HepG2 (cell line): Measurements from ENCODE around the gene FPGS. TPM values are rescaled to one million over a fixed set of nuclear protein-coding genes. Genes with fewer than 3 reads are reported as not detected.
A peak's percentile ranks its signal among the peaks of the same experiment; 100 is the strongest.

ENCODE experiments used
- ARHGAP35 ChIP-seq: sonication (generic); formaldehyde crosslinking; IDR thresholded peaks from 2 replicates; pipeline ENCODE4 v1.9.0; 2022; ENCODE audit warnings: mild to moderate bottlenecking, inconsistent platforms, moderate library complexity, missing genetic modification reagents, borderline replicate concordance
- KDM1A ChIP-seq: IDR thresholded peaks from 2 replicates; pipeline ENCODE4 v1.6.1; 2016; ENCODE audit warnings: missing compliant biosample characterization
- KMT2A ChIP-seq: sonication (generic); formaldehyde crosslinking; IDR thresholded peaks from 2 replicates; pipeline ENCODE4 v1.4.0; 2020; ENCODE audit warnings: missing genetic modification reagents
- MED8 ChIP-seq: sonication (generic); formaldehyde crosslinking; IDR thresholded peaks from 2 replicates; pipeline ENCODE4 v1.8.1; 2023; ENCODE audit warnings: mild to moderate bottlenecking, missing genetic modification reagents; ENCODE audit not compliant: insufficient replicate concordance
- NFAT5 ChIP-seq: sonication (generic); formaldehyde crosslinking; IDR thresholded peaks from 2 replicates; pipeline ENCODE4 v1.4.0; 2020; ENCODE audit warnings: missing genetic modification reagents
- NFATC3 ChIP-seq: sonication (generic); formaldehyde crosslinking; IDR thresholded peaks from 2 replicates; pipeline ENCODE4 v1.5.1; 2020; ENCODE audit warnings: mild to moderate bottlenecking, missing genetic modification reagents
- PRMT3 ChIP-seq: sonication (generic); formaldehyde crosslinking; IDR thresholded peaks from 2 replicates; pipeline ENCODE4 v1.8.1; 2022; ENCODE audit warnings: low read depth, mild to moderate bottlenecking, moderate library complexity, missing genetic modification reagents, borderline replicate concordance
- ZBED4 ChIP-seq: sonication (generic); formaldehyde crosslinking; IDR thresholded peaks from 2 replicates; pipeline ENCODE4 v1.4.0; 2020; ENCODE audit warnings: missing genetic modification reagents, borderline replicate concordance
- ZFP91 ChIP-seq: sonication (generic); formaldehyde crosslinking; IDR thresholded peaks from 2 replicates; pipeline ENCODE4 v1.9.0; 2022; ENCODE audit warnings: missing genetic modification reagents, mild to moderate bottlenecking, borderline replicate concordance
- ZNF280B ChIP-seq: sonication (generic); formaldehyde crosslinking; IDR thresholded peaks from 2 replicates; pipeline ENCODE4 v1.5.0; 2020; ENCODE audit warnings: missing genetic modification reagents, mild to moderate bottlenecking, borderline replicate concordance
- ZNF292 ChIP-seq: sonication (generic); formaldehyde crosslinking; IDR thresholded peaks from 2 replicates; pipeline ENCODE4 v1.8.1; 2022; ENCODE audit warnings: mild to moderate bottlenecking, low read depth, missing genetic modification reagents, borderline replicate concordance
- ZNF570 ChIP-seq: sonication (generic); formaldehyde crosslinking; IDR thresholded peaks from 2 replicates; pipeline ENCODE4 v1.4.0; 2020; ENCODE audit warnings: mild to moderate bottlenecking, missing genetic modification reagents, borderline replicate concordance
- ZNF605 ChIP-seq: sonication (generic); formaldehyde crosslinking; IDR thresholded peaks from 2 replicates; pipeline ENCODE4 v1.8.0; 2022; ENCODE audit warnings: mild to moderate bottlenecking, missing genetic modification reagents
- ZNF615 ChIP-seq: sonication (generic); formaldehyde crosslinking; IDR thresholded peaks from 2 replicates; pipeline ENCODE4 v1.5.0; 2020; ENCODE audit warnings: mild to moderate bottlenecking, missing genetic modification reagents, borderline replicate concordance
- ZNF782 ChIP-seq: sonication (generic); formaldehyde crosslinking; IDR thresholded peaks from 2 replicates; pipeline ENCODE4 v1.4.0; 2020; ENCODE audit warnings: missing genetic modification reagents, mild to moderate bottlenecking, borderline replicate concordance
- polyA plus RNA-seq, 8 experiments: library from polyadenylated mRNA; depleted of rRNA in 3 of 8; stranded (reverse) in 7 of 8; unstranded in 1 of 8; fragments of >200 nt; fragmentation: Illumina TruSeq in 4 of 8; extraction: Trizol in 4 of 8; gene quantifications; 2 replicates each; pipeline versions ENCODE4 v1.2.1 to v1.2.3, GENCODE V29; 2011 to 2016; ENCODE audit warnings: low read depth in 4 of 8, missing spikeins in 1 of 8, mixed read lengths in 1 of 8; ENCODE audit not compliant: insufficient read depth in 1 of 8
- total RNA-seq, 5 experiments: library from RNA; depleted of rRNA; stranded (reverse); fragments of >200 nt; fragmentation: Illumina TruSeq; extraction: Trizol; gene quantifications; 2 replicates each; pipeline ENCODE4 v1.2.3, GENCODE V29; 2016; ENCODE audit warnings: low read depth in 1 of 5

Gene FPGS
- total and polyA plus RNA-seq, 2 of the 13 experiments (the other 11 are each of a cell fraction or from before 2014, with no cell fraction given), result 35.6 to 36.8 TPM

GRCh38 chr9:127785023-127785932, 17.4 kb upstream of the FPGS start (continued):
- no peak for TF ChIP-seq ARHGAP35 (CRISPR knock-in tag)
- no peak for TF ChIP-seq ZFP91 (CRISPR knock-in tag)
- TF ChIP-seq KMT2A, result no peak
- no peak for TF ChIP-seq KDM1A
- no peak for TF ChIP-seq NFAT5
- TF ChIP-seq PRMT3, result no peak
- TF ChIP-seq MED8 (CRISPR knock-in tag), result no peak
- TF ChIP-seq ZNF615 (CRISPR knock-in tag), result no peak
- TF ChIP-seq ZNF605 (CRISPR knock-in tag), result 0 out of 2 replicates have a peak, but pooled peaks have one; percentile 22
- TF ChIP-seq ZNF782 (CRISPR knock-in tag), result no peak
- no peak for TF ChIP-seq NFATC3 (CRISPR knock-in tag)
- no peak for TF ChIP-seq ZNF570
- TF ChIP-seq ZNF280B, result no peak
- TF ChIP-seq ZBED4 (CRISPR knock-in tag), result no peak
- no peak for TF ChIP-seq ZNF292 (CRISPR knock-in tag)
